DMS 273 treated with DMSO at 0.1 percent for 48 hours (cell line): ENCODE measurements around the gene CHRD.
A peak's percentile ranks its signal among the peaks of the same experiment; 100 is the strongest.
"Not testable (repeated sequence)": the region's sequence is repeated elsewhere in the genome, so short reads cannot be mapped to it uniquely, and the experiment has no call there.

Experiments used
- DNase-seq: peaks from one replicate; lab custom pipeline; 2025; lab: John Stamatoyannopoulos, UW

The CHRD gene

GRCh38 chr3:184417619-184418327 is 37.9 kb downstream of the CHRD start:
- DNase-seq: peak; percentile 57

GRCh38 chr3:184419171-184419570 is 39.3 kb downstream of the CHRD start:
- DNase-seq: no peak

- DNase-seq: no peak
Measured at GRCh38 chr3:184423561-184423960, 43.7 kb downstream of the CHRD start.

- no peak for DNase-seq
Measured at GRCh38 chr3:184426691-184427141, 46.9 kb downstream of the CHRD start.

GRCh38 chr3:184428561-184429175 is 48.8 kb downstream of the CHRD start:
- no peak for DNase-seq

- no peak for DNase-seq
Measured at GRCh38 chr3:184429786-184430185, 49.9 kb downstream of the CHRD start.

GRCh38 chr3:184430940-184431339 is 51.1 kb downstream of the CHRD start:
- no peak for DNase-seq

- not testable (repeated sequence) for DNase-seq
Measured at GRCh38 chr3:184433178-184433577, 53.3 kb downstream of the CHRD start.

GRCh38 chr3:184439096-184439495 is 59.2 kb downstream of the CHRD start:
- DNase-seq: no peak
